RWPE2 (cell line): ENCODE results near the gene ACSL3.

Source experiments
- ATAC-seq: fragments of 200-7000 bp; cut with Tn5 transposase; 3 replicates; pipeline ENCODE4 v1.9.1; 2021; ENCODE audit warnings: low read depth
- DNase-seq: peaks from one replicate; pipeline ENCODE4 v3.0.0-alpha.2; 2020; ENCODE audit warnings: low spot score
- H3K27ac ChIP-seq: fragments of 450-650 bp; 2 replicates; pipeline ENCODE4 v1.5.1; 2017; ENCODE audit warnings: mild to moderate bottlenecking; ENCODE audit not compliant: poor library complexity, severe bottlenecking
- H3K27me3 ChIP-seq: fragments of 250-450 bp; sonication (Bioruptor Pico); 2 replicates; pipeline ENCODE4 v1.5.1; 2021; ENCODE audit warnings: mild to moderate bottlenecking, moderate library complexity; ENCODE audit not compliant: insufficient read depth, poor library complexity, severe bottlenecking
- H3K36me3 ChIP-seq: fragments of 250-450 bp; sonication (Bioruptor Pico); 2 replicates; pipeline ENCODE4 v1.5.1; 2020; ENCODE audit warnings: low read depth, mild to moderate bottlenecking, moderate library complexity
- H3K4me1 ChIP-seq: fragments of 250-450 bp; sonication (Bioruptor Pico); 2 replicates; pipeline ENCODE4 v1.5.1; 2021; ENCODE audit warnings: mild to moderate bottlenecking, moderate library complexity; ENCODE audit not compliant: insufficient read depth, poor library complexity, severe bottlenecking
- H3K4me3 ChIP-seq: fragments of 250-450 bp; sonication (Bioruptor Pico); 2 replicates; pipeline ENCODE4 v1.5.1; 2021; ENCODE audit warnings: mild to moderate bottlenecking, moderate library complexity; ENCODE audit not compliant: severe bottlenecking
- H3K9me3 ChIP-seq: fragments of 250-450 bp; sonication (Bioruptor Pico); 2 replicates; pipeline ENCODE4 v1.5.1; 2021; ENCODE audit warnings: mild to moderate bottlenecking, moderate library complexity; ENCODE audit not compliant: severe bottlenecking
- CTCF ChIP-seq: fragments of 450-650 bp; IDR thresholded peaks from one replicate; pipeline ENCODE4 v1.5.1; 2017; ENCODE audit warnings: mild to moderate bottlenecking, moderate library complexity; ENCODE audit not compliant: poor library complexity, severe bottlenecking

The ACSL3 gene

GRCh38 chr2:222878877-222879603, 18.2 kb downstream of the ACSL3 start:
- H3K27ac ChIP-seq: peak overlapping the region; percentile 83
- peaks cover 78% of the 10 kb centered on the region for H3K4me1 ChIP-seq
- ATAC-seq: peak; percentile 80
- no peak overlapping the region for H3K4me3 ChIP-seq
- no peak for DNase-seq
- no peak for TF ChIP-seq CTCF
- no peaks in the 10 kb centered on the region for H3K27me3 ChIP-seq
- no peaks in the 10 kb centered on the region for H3K9me3 ChIP-seq
- 0 out of 2 replicates have a peak, but pooled peaks cover 16% of the 10 kb centered on the region for H3K36me3 ChIP-seq

GRCh38 chr2:222879604-222879933, 18.7 kb downstream of the ACSL3 start:
- no peak for TF ChIP-seq CTCF
- Histone ChIP-seq H3K36me3 (0 out of 2 replicates have a peak, but pooled peaks cover 16% of the 10 kb centered on the region), H3K4me1 (peaks cover 83% of the 10 kb centered on the region), H3K27ac (peak overlapping the region; percentile 83), H3K27me3 (no peaks in the 10 kb centered on the region), H3K9me3 (no peaks in the 10 kb centered on the region), H3K4me3 (no peak overlapping the region)
- DNase-seq (no peak), ATAC-seq (peak; percentile 0; the same call in 2 of the 3 replicates)

GRCh38 chr2:222882484-222882928, 21.7 kb downstream of the ACSL3 start:
- Histone ChIP-seq H3K36me3 (peaks cover 22% of the 10 kb centered on the region), H3K4me3 (no peak overlapping the region), H3K27me3 (no peaks in the 10 kb centered on the region), H3K4me1 (peaks cover 88% of the 10 kb centered on the region), H3K9me3 (no peaks in the 10 kb centered on the region), H3K27ac (peak overlapping the region; percentile 48)
- no peak for DNase-seq
- ATAC-seq: peak; percentile 15; the same call in 2 of the 3 replicates
- no peak for TF ChIP-seq CTCF

GRCh38 chr2:222883420-222883819, 22.6 kb downstream of the ACSL3 start:
- H3K27ac ChIP-seq: peak overlapping the region; percentile 48
- H3K36me3 ChIP-seq: peaks cover 31% of the 10 kb centered on the region
- DNase-seq (no peak), ATAC-seq (no peak)
- no peak overlapping the region for H3K4me3 ChIP-seq
- H3K4me1 ChIP-seq: peaks cover 88% of the 10 kb centered on the region
- no peaks in the 10 kb centered on the region for H3K27me3 ChIP-seq
- H3K9me3 ChIP-seq: no peaks in the 10 kb centered on the region
- TF ChIP-seq CTCF: no peak
